RWPE1 (cell line): ENCODE results near the gene NRROS.

Source experiments
- CTCF ChIA-PET: fragments of 350-600 bp; sonication (Branson Sonifier 250); formaldehyde crosslinking; extraction: SDS; loops from one replicate; lab custom pipeline; 2021; lab: Yijun Ruan, JAX
- POLR2A ChIA-PET: fragments of 400-600 bp; formaldehyde crosslinking; extraction: SDS; loops from one replicate; lab custom pipeline; 2020; ENCODE audit warnings: antibody characterized with exemption; ENCODE audit not compliant: low non-redundant PET; lab: Yijun Ruan, JAX
- DNase-seq: peaks from one replicate; pipeline ENCODE4 v3.0.0; 2012; ENCODE audit warnings: low spot score
- H3K27ac ChIP-seq: fragments of 450-650 bp; 2 replicates; pipeline ENCODE4 v1.5.1; 2017
- CTCF ChIP-seq: fragments of 450-650 bp; conservative IDR thresholded peaks from 2 replicates; pipeline ENCODE4 v1.5.1; 2017; ENCODE audit warnings: low read depth, mild to moderate bottlenecking

The NRROS gene

GRCh38 chr3:196651819-196652218, 12.3 kb downstream of the NRROS start:
- no peak for TF ChIP-seq CTCF
- CTCF ChIA-PET: no interaction called here
- DNase-seq: no peak
- peak overlapping the region; percentile 96 for H3K27ac ChIP-seq
- POLR2A ChIA-PET: no interaction called here

- CTCF ChIA-PET: no interaction called here
- peak overlapping the region; percentile 0; the same call in 1 of the 2 replicates for H3K27ac ChIP-seq
- no peak for TF ChIP-seq CTCF
- POLR2A ChIA-PET: no interaction called here
- DNase-seq: no peak
Measured at GRCh38 chr3:196652961-196653795, 13.7 kb downstream of the NRROS start.

GRCh38 chr3:196654006-196654734, 14.7 kb downstream of the NRROS start:
- no peak for DNase-seq
- no peak for TF ChIP-seq CTCF
- CTCF ChIA-PET: no interaction called here
- POLR2A ChIA-PET: interaction anchor here (0.5 kb wide), 1 partner anchor 27 kb away, joined by 3 read pairs; no protein-coding TSS in a partner anchor
- H3K27ac ChIP-seq: peak overlapping the region; percentile 73

GRCh38 chr3:196654735-196655090, 15.2 kb downstream of the NRROS start:
- TF ChIP-seq CTCF: no peak
- DNase-seq: peak; percentile 25
- ChIA-PET CTCF (no interaction called here), POLR2A (no interaction called here)
- peak overlapping the region; percentile 73 for H3K27ac ChIP-seq

GRCh38 chr3:196655496-196655895, 16.0 kb downstream of the NRROS start:
- CTCF ChIA-PET: no interaction called here
- TF ChIP-seq CTCF: no peak
- POLR2A ChIA-PET: no interaction called here
- H3K27ac ChIP-seq: peak overlapping the region; percentile 73
- no peak for DNase-seq

GRCh38 chr3:196656213-196656612, 16.7 kb downstream of the NRROS start:
- no peak overlapping the region for H3K27ac ChIP-seq
- ChIA-PET CTCF (no interaction called here), POLR2A (no interaction called here)
- TF ChIP-seq CTCF: no peak
- no peak for DNase-seq
